Liver (tissue), 9 donors: Measurements from ENCODE around the gene CFAP97D2. TPM values are rescaled to one million over a fixed set of nuclear protein-coding genes. Genes with fewer than 3 reads are reported as not detected.

Experiments
- DNase-seq: peaks from one replicate; pipeline ENCODE4 v3.0.0-alpha.2; 2017; ENCODE audit warnings: low spot score
- H3K27ac ChIP-seq, 2 donors: one replicate each; pipeline ENCODE4 v1.7.0; 2013; ENCODE audit warnings: inconsistent platforms in 2 of 2, low read length in 2 of 2, control low read depth in 1 of 2, low read depth in 1 of 2, mild to moderate bottlenecking in 1 of 2
- H3K27me3 ChIP-seq, 4 donors: one replicate each; pipeline versions ENCODE4 v1.6.1 to v1.7.0; 2013; ENCODE audit warnings: low read length in 3 of 4, inconsistent platforms in 1 of 4, mild to moderate bottlenecking in 1 of 4, moderate library complexity in 1 of 4; ENCODE audit not compliant: control insufficient read depth in 4 of 4, insufficient read depth in 4 of 4
- H3K36me3 ChIP-seq, 4 donors: one replicate each; pipeline versions ENCODE4 v1.6.1 to v1.7.0; 2013; ENCODE audit warnings: low read length in 3 of 4, mild to moderate bottlenecking in 3 of 4, low read depth in 1 of 4, moderate library complexity in 1 of 4; ENCODE audit not compliant: control insufficient read depth in 4 of 4, insufficient read depth in 3 of 4
- H3K4me1 ChIP-seq, 4 donors: one replicate each; pipeline versions ENCODE4 v1.6.1 to v1.7.0; 2013; ENCODE audit warnings: low read length in 3 of 4, mild to moderate bottlenecking in 3 of 4, moderate library complexity in 1 of 4; ENCODE audit not compliant: control insufficient read depth in 4 of 4, insufficient read depth in 4 of 4
- H3K4me3 ChIP-seq, 3 donors: one replicate each; pipeline versions ENCODE4 v1.6.1 to v1.7.0; 2013; ENCODE audit warnings: low read length in 3 of 3, control low read depth in 1 of 3, low read depth in 1 of 3, mild to moderate bottlenecking in 1 of 3
- H3K9ac ChIP-seq, 2 donors: one replicate each; pipeline ENCODE4 v1.7.0; 2013; ENCODE audit warnings: low read length in 2 of 2, mild to moderate bottlenecking in 2 of 2, moderate library complexity in 2 of 2, control low read depth in 1 of 2, low read depth in 1 of 2
- H3K9me3 ChIP-seq, 4 donors: one replicate each; pipeline versions ENCODE4 v1.6.1 to v1.7.0; 2013; ENCODE audit warnings: low read length in 3 of 4; ENCODE audit not compliant: control insufficient read depth in 4 of 4
- ATF3 ChIP-seq: IDR thresholded peaks from 2 replicates; pipeline ENCODE4 v1.6.1; 2016; ENCODE audit warnings: antibody characterized with exemption
- CTCF ChIP-seq: fragments of 150-350 bp; IDR thresholded peaks from 2 replicates; pipeline ENCODE4 v1.5.1; 2017; ENCODE audit warnings: improper control_type of control experiment, low read depth, low read length; ENCODE audit not compliant: missing input control
- FOXA1 ChIP-seq: IDR thresholded peaks from 2 replicates; pipeline ENCODE4 v1.6.1; 2016; ENCODE audit warnings: antibody characterized with exemption
- GABPA ChIP-seq, 2 donors: IDR thresholded peaks in 1 of 2; conservative IDR thresholded peaks in 1 of 2; 2 replicates each; pipeline ENCODE4 v1.6.1; 2016; ENCODE audit warnings: antibody characterized with exemption in 2 of 2, mild to moderate bottlenecking in 1 of 2, moderate library complexity in 1 of 2
- HNF4A ChIP-seq, 2 donors: conservative IDR thresholded peaks; 2 replicates each; pipeline ENCODE4 v1.6.1; 2016; ENCODE audit warnings: antibody characterized with exemption in 2 of 2, mild to moderate bottlenecking in 2 of 2
- HNF4G ChIP-seq: IDR thresholded peaks from 2 replicates; pipeline ENCODE4 v1.6.1; 2016; ENCODE audit warnings: antibody characterized with exemption
- JUND ChIP-seq, 2 donors: IDR thresholded peaks; 2 replicates each; pipeline ENCODE4 v1.6.1; 2016; ENCODE audit warnings: antibody characterized with exemption in 2 of 2
- MAX ChIP-seq: IDR thresholded peaks from 2 replicates; pipeline ENCODE4 v1.6.1; 2016; ENCODE audit warnings: antibody characterized with exemption
- NR2F2 ChIP-seq: IDR thresholded peaks from 2 replicates; pipeline ENCODE4 v1.6.1; 2016; ENCODE audit warnings: antibody characterized with exemption
- REST ChIP-seq: IDR thresholded peaks from 2 replicates; pipeline ENCODE4 v1.6.1; 2016; ENCODE audit warnings: antibody characterized with exemption, mild to moderate bottlenecking
- RXRA ChIP-seq, 2 donors: IDR thresholded peaks; 2 replicates each; pipeline ENCODE4 v1.6.1; 2017 to 2018; ENCODE audit warnings: antibody characterized with exemption in 2 of 2, mild to moderate bottlenecking in 1 of 2
- SP1 ChIP-seq: IDR thresholded peaks from 2 replicates; pipeline ENCODE4 v1.6.1; 2018; ENCODE audit warnings: antibody characterized with exemption, mild to moderate bottlenecking
- YY1 ChIP-seq: IDR thresholded peaks from 2 replicates; pipeline ENCODE4 v1.6.1; 2016; ENCODE audit warnings: antibody characterized with exemption, mild to moderate bottlenecking
- ZBTB33 ChIP-seq: IDR thresholded peaks from 2 replicates; pipeline ENCODE4 v1.6.1; 2016; ENCODE audit warnings: antibody characterized with exemption
- WGBS: extraction: QIAGEN DNeasy Blood & Tissue Kit; methylation state at CpG from one replicate; pipeline ENCODE4 v1.1.7; 2013; 5-methylcytosine and 5-hydroxymethylcytosine counted together
- polyA plus RNA-seq, 2 donors: library from polyadenylated mRNA; stranded (reverse) in 1 of 2; unstranded in 1 of 2; fragments of 200-250 nt in 1 of 2; fragments of >200 nt in 1 of 2; fragmentation: Nextera tagmentation in 1 of 2; extraction: Ambion mirVana in 1 of 2; gene quantifications; one replicate each; pipeline versions ENCODE4 v1.2.1 to v1.2.3, GENCODE V29; 2013 to 2015
- total RNA-seq, 2 donors: library from RNA; depleted of rRNA; stranded (reverse); fragments of >200 nt; gene quantifications; one replicate each; pipeline ENCODE4 v1.2.3, GENCODE V29; 2014
- donor health status: healthy.
- donor health status: healthy.
- donor health status: healthy.
- donor health status: healthy.
- donor health status: healthy.

CFAP97D2 gene
- total and polyA plus RNA-seq, 4 donors: not detected

GRCh38 chr13:114155320-114155719 lies 23.7 kb upstream of the CFAP97D2 start:
- no peak for DNase-seq
- H3K4me1 ChIP-seq: peaks cover 0 to 4% (median 3%) of the 10 kb centered on the region in 4 donors
- H3K9ac ChIP-seq: no peak overlapping the region
- no peak overlapping the region for H3K27ac ChIP-seq
- no peaks in the 10 kb centered on the region for H3K27me3 ChIP-seq
- H3K4me3 ChIP-seq: no peak overlapping the region
- H3K9me3 ChIP-seq: no peaks in the 10 kb centered on the region
- 71% methylated on average over 3 of the region's 3 CpGs for WGBS
- no peak for TF ChIP-seq MAX
- no peak for TF ChIP-seq SP1
- no peak for TF ChIP-seq ZBTB33
- TF ChIP-seq JUND (IDR thresholded peaks at IDR 0.05): no peak
- no peak for TF ChIP-seq RXRA (IDR thresholded peaks at IDR 0.05)
- TF ChIP-seq HNF4A (conservative IDR thresholded peaks at IDR 0.05): no peak
- TF ChIP-seq GABPA (IDR thresholded peaks at IDR 0.05 in 1 of 2, conservative IDR thresholded peaks at IDR 0.05 in 1 of 2): no peak
- no peak for TF ChIP-seq NR2F2
- no peak for TF ChIP-seq YY1
- TF ChIP-seq CTCF: no peak
- H3K36me3 ChIP-seq: no peaks in the 10 kb centered on the region

- H3K36me3 ChIP-seq: no peaks in the 10 kb centered on the region
- no peak overlapping the region for H3K27ac ChIP-seq
- no peak overlapping the region for H3K4me3 ChIP-seq
- H3K4me1 ChIP-seq: peaks cover 0 to 3% (median 3%) of the 10 kb centered on the region in 4 donors
- no peaks in the 10 kb centered on the region for H3K9me3 ChIP-seq
- no peak for DNase-seq
- no peak overlapping the region for H3K9ac ChIP-seq
- TF ChIP-seq SP1 (no peak), REST (no peak), ATF3 (no peak), FOXA1 (no peak), JUND (IDR thresholded peaks at IDR 0.05) (no peak), HNF4G (no peak)
- 55% methylated on average over 16 of the region's 19 CpGs for WGBS
- H3K27me3 ChIP-seq: no peaks in the 10 kb centered on the region
Measured at GRCh38 chr13:114155926-114156883, 22.9 kb upstream of the CFAP97D2 start.
